ENCODE data around the gene VAT1.

VAT1 gene

DNA sequence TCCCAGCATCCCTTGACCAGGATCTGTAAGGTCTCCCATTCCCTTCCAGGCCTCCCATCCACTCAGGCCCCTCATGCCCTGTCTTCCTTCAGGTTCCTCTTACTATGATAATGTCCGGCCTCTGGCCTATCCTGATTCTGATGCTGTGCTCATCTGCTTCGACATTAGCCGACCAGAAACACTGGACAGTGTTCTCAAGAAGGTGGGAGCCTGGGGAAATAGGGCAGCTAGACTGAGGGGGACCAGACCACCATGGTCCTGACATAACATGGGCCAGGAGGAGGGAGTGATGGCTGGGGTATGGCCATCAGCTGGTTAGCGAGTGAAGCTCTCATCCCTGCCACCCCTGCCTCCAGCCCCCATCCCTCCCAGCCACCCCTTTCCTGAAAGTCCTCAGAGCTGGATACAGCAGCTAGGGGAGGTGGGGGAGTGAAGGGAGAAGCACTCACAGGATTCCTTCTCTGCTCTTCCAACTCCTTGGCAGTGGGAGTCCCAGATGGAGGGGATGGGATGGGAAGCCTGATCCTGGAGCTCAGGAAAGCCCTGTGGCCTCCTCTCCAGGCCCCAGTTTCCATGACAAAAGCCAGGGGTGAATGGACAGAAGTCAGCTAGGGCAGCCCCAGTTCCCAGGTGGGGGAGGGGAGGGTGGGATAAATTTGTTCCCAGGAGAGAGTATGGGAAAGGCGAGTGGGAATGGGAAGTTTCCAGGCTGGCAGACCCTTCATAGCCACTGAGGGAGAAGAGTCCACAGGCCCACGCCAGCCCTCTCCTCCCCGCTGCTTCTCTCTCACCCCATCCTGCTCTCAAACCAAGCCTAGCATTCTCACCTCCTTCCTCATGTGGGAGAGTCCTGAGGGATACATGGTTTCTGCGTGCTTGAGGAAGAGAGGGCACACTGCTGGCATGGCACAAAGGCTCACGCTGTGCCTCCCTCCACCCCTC is 5.2 kb upstream of the VAT1 start:
- no peak for DNase-seq

DNA sequence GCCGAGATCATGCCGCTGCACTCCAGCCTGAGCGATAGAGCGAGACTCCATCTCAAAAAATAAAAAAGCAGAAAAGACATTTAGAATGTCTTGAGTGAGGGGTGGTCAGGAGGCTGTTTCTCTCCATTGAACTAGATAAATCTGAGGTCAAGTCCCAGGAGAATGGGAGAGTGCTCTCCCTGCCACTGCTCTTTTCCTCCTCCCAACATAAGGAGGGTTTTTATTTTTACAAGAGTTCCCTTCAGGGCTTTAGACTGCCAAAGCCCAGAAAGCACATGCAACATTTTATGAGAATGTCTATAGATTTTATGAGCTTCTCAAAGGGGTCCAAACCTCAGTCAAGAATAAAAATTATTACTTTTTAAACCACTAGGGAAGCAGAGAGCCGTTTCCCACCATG is 4.4 kb upstream of the VAT1 start:
- no peak for DNase-seq

DNA sequence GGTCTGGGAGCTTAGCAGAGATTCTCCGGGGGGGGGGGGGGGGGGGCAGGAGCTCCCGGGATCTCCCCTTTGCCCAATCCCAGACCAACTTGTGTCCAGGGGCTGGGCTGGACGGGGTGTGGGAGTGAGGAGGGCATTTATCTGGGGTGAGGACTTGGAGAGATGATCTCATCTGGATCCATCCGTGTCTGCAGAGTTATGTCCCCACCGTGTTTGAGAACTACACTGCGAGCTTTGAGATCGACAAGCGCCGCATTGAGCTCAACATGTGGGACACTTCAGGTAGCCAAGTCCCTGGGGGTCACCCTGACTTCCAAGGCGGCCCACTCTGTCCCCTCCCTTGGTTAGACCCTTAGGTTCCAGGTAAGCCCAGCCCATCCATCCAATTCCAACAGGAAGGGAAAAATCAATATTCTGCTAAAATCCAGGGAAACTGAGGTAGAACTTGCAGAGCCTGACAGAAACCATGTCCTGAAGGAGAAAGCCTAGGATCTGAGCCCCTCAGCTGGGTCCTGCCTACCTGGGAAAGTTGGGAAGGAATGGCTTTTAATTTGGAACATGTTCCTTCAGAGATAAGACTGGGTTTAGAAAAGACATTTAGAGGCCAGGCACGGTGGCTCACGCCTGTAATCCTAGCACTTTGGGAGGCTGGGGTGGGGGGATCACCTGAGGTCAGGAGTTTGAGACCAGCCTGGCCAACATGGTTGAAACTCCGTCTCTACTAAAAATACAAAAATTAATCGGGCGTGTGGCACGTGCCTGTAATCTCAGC is 3.8 kb upstream of the VAT1 start:
- no peak for DNase-seq

DNA sequence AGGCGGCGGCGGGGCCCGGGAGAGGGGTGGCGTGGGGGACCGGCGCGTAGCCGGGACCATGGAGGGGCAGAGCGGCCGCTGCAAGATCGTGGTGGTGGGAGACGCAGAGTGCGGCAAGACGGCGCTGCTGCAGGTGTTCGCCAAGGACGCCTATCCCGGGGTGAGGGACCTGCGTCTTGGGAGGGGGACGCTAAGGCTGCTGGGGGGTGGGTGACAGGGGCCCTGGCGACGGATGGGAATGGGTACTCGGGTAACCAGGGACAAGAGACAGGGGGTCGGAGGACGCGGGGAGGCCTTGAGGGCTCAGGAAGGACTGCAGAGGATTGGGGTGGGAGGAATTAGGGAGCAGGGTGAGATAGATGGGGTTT is 3.1 kb upstream of the VAT1 start:
- DNase-seq = no peak

DNA sequence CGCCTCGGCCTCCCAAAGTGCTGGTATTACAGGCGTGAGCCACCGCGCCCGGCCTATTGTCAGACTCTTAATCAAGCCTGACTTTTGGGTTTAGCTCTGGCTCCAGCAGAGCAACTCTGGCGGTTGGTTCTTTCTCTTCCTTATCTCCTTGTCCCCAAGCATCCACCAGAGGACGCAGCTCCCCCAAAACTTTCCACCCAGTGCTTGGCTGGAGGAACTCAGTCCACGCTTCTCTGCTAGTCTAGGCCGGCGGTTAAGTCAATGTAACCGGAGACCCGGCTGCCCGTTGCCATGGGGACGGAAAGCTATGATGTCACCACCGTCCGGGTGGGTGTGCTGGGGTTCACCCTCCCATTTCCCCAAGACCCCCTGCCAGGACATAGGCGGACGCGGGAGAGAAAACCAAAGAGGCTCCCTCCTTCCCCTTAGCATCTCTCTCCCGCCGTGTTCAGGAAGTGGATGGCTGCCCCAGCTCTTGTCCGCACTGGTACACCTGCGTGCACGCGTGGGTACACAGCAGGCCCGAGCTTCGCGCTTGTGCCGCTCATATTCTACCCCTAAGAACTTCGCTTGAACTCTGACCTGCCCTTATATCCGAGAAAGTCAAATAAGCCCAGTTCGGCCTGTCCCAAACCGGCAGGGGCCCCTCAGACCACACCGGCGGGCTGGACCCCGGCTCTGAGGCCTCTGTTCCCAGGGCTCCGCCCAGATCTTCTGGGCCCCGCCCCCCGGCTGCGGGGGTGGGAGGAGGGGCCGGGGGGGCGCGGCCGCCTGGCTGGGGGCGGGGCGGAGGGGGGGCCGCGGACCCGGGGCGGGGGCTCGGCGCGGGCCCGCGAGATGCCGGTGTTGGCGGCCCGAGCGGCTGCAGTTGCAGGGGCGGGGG is 2.5 kb upstream of the VAT1 start, which contains the start of gene RND2:
Gene RND2 (plus strand): TSS at position 825 of the 883 bp plus-strand sequence. CDS start 117 bp downstream, outside the sequence.
- peak in 57 of 58 donors; percentile 12 to 93 (median 80) for DNase-seq

DNA sequence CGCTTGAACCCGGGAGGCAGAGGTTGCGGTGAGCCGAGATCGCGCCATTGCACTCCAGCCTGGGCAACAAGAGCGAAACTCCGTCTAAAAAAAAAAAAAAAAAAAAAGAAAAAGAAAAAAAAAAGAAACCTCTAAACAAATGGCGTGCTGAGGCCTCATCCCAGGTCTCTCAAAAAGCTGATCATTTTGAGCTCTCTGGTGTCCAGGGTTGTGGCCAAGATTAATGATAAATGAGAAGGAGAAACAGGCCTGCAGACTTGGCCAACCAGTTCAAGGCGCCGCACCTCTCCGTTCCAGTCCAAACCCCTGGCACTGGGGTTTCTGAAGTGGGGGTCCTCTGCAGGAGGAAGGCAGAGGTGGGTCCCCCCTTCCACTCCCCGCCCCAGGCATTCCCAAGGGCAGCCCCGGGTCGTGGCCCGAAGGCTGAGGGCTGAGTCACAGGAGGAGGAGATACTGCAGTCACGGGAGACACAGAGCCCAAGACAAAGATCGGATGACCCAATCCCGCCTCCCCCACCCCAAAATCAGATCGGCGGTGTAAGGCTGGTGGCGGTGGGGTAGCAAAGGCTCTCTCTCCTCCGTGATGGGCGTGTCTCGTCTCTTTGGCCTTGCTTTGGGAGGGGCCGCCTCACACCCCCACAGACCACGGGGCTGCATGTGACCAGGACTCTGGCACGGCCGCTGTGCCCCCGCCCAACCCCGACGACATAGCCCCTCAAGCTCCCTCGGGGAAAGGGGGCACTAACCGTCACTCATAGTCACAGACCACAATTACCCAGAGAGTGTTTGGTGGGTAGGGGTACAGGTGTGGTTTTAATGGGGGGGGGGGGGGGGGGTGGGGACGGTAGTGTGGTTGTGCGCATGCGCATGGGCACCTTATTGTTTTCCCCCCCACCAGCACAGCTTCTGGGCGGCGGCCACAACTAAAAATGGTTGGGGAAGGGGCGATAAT is 1.1 kb downstream of the VAT1 start:
- DNase-seq = peak in 35 of 58 donors; percentile 23 to 72 (median 46)

DNA sequence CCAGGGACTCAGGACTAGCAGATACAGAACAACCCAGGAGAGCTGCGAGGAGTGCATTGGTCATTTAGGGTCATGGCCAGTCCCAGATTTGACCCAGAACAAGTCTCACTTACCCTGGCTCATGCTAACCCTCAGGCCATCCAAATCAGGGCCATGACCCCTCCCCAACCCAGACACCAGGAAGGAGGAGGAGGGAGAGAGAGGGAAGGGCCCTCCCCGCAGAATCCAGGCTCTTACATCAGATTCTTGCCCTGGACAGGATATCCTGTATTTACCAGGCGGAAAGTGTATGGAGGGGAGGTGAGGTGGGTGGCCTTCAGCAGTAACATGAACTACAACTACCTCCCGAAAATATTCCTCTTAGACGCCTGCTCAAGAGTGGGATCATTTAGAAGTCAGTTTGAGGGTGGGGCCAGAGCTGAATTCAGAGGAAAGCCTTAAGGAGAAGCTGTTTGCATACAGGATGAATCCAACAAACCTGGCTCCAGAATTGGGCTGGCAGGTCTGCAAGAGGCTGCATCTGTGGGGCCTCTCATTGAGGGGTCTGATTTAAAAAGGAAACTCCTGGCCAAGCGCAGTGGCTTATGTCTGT is 2.1 kb downstream of the VAT1 start:
- DNase-seq = no peak

DNA sequence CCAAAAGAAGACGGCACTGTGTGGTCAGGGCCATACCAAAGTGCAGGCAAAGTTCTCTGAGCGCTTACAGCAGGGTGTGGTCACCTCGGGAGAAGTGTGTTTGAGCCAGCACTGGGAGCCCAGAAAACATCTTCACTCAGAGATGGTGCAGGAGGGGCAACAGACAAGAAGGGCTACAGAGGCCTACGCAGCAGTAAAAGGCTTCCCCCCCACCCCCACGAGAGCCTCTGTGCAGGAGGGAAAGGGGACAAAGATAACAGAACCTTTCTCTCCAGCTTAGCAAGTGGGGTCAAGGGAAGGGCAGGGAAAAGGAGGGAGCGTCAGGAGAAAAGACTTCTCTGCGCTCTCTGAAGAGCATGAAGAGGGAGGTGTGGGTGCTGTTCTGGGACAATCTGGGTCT is 2.8 kb downstream of the VAT1 start:
- DNase-seq = no peak

DNA sequence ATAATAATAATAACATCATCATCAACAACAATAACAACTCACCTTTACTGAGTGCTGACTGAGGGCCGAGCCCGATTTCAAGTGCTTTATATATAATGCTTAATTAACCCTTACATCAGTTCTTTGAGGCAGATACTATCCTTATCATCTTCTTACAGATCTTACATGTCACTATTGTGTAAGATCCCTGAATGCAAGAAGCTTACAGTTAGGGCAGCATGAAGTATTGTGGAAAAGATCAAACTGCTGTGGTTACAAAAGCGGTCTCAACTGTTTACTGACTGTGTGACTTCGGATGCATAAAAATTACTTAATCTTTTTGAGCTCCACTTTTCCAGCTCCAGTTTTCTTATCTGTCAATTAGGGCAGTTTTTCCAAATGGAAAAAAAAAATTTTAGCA is 3.3 kb downstream of the VAT1 start:
- DNase-seq = no peak

DNA sequence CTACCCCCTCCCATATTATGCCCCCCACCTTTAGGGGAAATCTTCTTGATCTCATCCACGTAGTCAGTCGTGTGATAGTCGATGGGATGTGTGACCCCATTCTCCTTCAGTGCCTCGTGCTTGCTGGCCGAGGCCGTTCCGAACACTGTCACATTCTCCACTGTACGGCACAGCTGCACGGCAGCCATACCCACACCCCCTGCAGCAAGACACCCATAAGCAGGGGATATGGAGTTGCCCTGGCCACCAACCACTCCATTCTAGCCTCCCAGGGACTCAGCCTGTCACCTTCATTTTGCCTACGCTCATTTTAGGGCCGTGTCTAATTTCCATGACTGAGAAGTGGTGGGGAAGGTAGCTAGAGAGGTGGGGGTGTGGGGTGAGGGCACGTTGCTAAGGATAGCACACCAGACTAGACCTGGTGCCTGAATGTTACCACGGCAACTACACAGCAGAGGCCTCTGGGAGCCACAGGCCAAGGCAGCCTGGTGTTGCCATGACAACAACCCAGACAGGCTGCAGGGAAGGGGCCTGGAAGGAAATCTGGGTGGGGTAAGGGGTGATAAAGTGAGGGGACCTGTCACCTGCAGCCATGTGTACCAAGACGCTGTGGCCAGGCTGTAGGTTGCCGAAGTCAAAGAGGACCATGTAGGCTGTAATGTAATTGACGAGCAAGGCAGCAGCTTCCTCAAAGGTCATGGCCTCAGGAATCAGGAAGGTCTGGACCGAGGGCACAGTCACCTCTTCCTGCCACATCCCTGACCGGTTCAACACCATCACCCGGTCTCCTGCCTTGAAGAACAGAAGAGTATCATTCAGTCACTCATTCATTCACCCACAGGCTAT is 4.0 kb downstream of the VAT1 start:
- DNase-seq = peak in 14 of 58 donors; percentile 11 to 52 (median 17)

DNA sequence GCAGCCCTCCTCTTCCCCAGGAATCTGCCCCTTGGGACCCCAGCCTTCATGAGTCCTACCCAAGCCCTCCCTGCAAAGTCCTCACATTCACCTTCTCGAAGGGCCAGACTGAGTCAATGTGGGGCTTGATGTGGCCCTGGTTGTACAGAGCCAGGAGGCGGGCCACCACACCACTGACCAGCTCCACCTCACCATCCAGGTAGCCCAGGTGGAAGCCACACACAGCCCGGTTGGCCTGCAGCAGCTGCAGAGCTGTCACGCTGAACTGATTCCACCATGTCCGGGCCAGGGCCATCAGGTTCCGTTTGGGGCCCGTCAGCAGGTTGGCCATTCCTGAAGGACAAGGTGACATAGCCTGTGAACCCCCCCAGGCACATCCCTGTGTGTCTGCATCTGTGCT is 6.0 kb downstream of the VAT1 start:
- no peak for DNase-seq

DNA sequence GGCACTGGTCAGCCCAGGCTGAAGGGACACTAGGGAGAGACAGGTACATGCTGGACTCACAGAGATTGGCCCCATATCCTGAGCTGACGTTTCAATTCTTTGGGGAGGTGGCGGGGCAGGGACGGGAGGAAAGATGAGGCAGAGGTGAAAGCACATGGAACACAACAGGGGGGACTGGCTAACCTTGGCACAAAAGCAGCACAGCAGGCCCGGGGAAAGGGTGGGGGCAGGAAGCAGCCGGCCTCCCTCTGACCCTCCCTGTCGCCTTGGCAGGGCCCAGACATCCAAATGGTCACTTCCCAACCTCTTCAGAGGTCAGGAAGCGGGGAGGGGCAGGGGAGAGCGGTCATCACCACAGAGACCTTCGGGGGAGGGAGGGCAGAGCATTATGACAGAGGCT is 6.6 kb downstream of the VAT1 start:
- no peak for DNase-seq

DNA sequence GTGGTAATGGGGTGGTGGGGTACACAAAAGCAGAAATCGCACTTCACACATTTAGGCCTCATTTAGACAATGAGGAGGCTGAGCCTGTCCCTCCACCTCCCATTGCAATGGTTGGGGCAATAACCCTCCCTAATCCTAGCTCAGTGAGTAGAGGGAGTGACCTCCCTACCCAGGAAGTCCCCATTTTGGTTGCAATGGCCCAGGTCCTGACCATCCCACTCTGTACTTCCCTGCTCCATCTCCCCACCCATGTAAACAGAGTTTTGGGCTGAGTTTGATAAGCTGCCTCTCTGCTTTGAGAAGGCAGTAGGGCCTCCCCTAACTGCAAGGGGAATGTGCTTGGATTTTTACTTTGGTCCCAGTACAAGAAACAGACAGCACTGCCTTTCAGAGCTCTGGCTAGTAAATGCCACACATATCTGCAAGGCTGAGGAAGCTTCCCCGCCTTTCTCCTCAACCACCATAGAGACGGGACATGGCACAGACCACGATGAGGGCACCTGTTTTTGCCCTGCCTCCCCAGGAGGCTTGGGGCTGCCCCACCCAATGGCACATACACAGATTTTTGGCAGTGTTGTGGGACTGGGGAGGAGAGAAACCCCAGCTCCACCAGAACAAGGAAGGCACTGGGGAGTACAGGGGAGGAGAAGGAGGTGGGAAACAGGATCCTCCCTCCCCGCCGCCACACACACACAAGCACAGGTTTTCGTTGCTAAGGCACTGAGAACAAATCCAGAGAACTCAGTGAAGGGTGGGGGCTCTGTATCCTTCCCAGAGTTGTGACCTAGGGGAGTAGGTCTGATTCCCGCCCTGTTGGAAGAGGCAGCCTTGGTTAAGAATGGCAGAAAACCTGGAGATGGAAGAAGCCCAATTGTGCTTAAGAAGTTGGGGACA is 7.3 kb downstream of the VAT1 start:
- peak in 1 of 58 donors; percentile 22 for DNase-seq

DNA sequence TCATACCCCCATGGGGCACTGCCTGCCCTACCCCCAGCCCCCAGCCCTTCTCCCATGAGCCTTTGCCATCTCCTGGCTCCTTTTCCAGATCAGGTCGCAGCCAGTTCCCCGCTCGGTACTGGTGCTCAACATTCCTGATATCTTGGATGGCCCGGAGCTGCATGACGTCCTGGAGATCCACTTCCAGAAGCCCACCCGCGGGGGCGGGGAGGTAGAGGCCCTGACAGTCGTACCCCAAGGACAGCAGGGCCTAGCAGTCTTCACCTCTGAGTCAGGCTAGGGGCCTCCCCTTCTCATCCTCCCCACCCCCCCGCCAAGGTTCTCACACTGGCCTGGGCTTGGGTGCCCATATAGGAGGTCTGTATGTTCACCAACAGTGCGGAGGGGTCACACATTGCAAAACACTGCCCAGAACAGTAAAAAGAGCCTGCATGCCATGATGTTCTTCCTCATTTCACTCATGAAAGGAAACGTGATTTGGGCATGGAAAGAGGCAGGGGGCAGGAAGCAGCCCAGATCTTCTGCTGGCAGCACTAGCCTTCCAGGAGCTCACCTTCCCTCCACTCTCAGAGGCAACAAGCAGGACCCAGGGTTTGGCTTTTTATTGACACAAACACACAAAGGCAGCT is 8.1 kb downstream of the VAT1 start:
- peak in 1 of 58 donors; percentile 8 for DNase-seq

DNA sequence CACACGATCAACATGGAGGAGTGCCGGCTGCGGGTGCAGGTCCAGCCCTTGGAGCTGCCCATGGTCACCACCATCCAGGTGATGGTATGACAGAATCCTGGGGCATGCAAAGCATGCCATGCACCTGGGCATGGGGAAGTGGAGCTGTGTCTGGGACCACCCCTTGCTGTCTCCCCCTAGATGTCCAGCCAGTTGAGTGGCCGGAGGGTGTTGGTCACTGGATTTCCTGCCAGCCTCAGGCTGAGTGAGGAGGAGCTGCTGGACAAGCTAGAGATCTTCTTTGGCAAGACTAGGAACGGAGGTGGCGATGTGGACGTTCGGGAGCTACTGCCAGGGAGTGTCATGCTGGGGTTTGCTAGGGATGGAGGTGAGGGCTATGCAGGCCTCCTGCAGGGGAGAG is 8.9 kb downstream of the VAT1 start:
- no peak for DNase-seq

DNA sequence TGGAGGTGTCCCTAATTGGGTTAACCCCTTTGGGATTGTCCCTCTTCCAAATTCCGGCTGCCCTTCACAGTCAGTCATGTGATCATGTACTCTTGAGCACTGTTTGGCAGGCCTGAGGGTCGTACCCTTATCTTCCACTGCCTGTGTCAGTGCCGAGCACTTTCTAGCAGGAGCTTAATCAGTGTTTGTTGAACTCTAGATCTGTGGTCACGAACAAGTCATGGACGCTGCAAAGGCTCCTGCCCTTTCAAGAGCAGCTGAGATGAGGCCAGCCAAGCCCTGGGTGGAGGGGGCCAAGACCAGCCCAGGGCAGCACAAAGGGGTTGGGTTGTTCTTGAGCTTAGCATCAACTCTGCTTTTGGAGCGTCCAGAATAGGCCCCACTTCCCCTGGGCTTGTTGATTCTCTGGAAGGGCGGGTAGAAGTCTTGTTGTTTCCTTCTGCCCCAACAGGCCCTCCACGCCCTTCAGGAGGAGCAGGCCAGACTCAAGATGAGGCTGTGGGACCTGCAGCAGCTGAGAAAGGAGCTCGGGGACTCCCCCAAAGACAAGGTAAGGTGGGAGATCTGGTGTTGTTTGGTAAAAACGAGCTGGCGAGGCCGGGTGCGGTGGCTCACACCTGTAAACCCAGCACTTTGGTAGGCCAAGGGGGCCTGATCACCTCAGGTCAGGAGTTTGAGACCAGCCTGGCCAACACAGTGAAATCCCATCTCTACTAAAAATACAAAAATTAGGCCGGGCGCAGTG is 10.3 kb downstream of the VAT1 start:
- DNase-seq = no peak

Data from anterior cingulate cortex (tissue), 58 donors.